ENCODE data around the gene TM2D3.

Gene TM2D3

GRCh38 chr15:101625184-101625583, 27.0 kb downstream of the TM2D3 start:
- no peaks in the 10 kb centered on the region for H4K20me1 ChIP-seq (ENCODE audit: insufficient read depth)
- peaks cover 31% of the 10 kb centered on the region for H3K4me1 ChIP-seq (ENCODE audit: low read depth, poor library complexity, severe bottlenecking)
- H3K27ac ChIP-seq, result no peak overlapping the region
- no peak overlapping the region for H3K4me2 ChIP-seq
- no peaks in the 10 kb centered on the region for H3K36me3 ChIP-seq (ENCODE audit: insufficient read depth)
- TF ChIP-seq CTCF (conservative IDR thresholded peaks at IDR 0.05; ENCODE audit: low read depth, low read length), result no peak
- H2AFZ ChIP-seq (ENCODE audit: low read depth), result no peak overlapping the region
- H3K4me3 ChIP-seq (IDR thresholded peaks at IDR 0.05; ENCODE audit: insufficient read depth, low read depth, low read length), result no peak overlapping the region
- H3K79me2 ChIP-seq (ENCODE audit: insufficient read depth, low read depth), result no peaks in the 10 kb centered on the region
- no peak overlapping the region for H3K9ac ChIP-seq
- H3K27me3 ChIP-seq (ENCODE audit: insufficient read depth, low read depth), result no peaks in the 10 kb centered on the region

DNA sequence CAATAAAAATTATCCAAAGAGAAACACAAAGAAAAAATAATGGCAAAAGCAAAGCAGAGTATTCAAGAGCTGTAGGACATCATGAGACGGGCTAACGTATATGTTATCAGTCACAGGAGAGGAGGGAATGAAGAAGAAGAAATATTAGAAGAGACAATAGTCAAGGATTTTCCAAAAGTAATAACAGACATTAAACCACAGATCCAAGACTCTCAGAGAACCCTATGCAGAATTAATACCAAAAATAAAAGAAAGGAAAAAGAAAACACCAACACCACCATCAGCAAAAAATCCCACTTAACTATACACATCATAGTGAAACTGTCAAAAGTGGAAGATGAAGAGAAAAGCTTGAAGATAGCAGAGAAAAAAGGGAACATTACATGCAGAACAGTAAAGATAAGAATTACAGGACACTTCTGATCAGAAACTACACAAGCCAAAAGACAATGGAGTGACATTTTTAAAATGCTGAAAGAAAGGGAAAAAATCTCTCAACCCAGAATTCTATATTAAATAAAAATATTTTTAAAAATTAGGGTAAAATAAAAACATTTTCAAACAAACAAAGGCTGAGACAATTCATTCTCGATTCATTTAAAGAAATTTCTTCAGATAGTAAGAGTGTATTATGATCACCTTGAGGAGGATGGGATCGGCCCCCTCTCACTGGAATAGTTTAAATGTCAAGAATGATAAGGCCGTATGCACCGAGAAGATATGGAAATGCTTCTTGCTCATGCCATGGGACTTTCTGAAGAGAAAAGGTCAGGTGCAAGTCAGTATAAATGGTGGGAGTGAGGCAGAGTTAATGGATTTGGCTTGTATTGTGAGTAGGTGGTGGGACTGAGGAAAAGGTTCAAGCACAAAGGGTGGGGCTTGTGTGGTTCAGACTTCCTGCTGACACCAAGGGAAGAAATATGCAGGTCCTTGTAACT, 28.5 kb downstream of the TM2D3 start:
- Histone ChIP-seq H3K27ac (no peak overlapping the region), H2AFZ (ENCODE audit: low read depth) (no peak overlapping the region), H3K4me3 (IDR thresholded peaks at IDR 0.05; ENCODE audit: insufficient read depth, low read depth, low read length) (no peak overlapping the region), H3K27me3 (ENCODE audit: insufficient read depth, low read depth) (no peaks in the 10 kb centered on the region), H4K20me1 (ENCODE audit: insufficient read depth) (no peaks in the 10 kb centered on the region), H3K4me1 (ENCODE audit: low read depth, poor library complexity, severe bottlenecking) (peaks cover 46% of the 10 kb centered on the region), H3K36me3 (ENCODE audit: insufficient read depth) (no peaks in the 10 kb centered on the region), H3K4me2 (no peak overlapping the region), H3K79me2 (ENCODE audit: insufficient read depth, low read depth) (no peaks in the 10 kb centered on the region), H3K9ac (no peak overlapping the region)
- no peak for TF ChIP-seq CTCF (conservative IDR thresholded peaks at IDR 0.05; ENCODE audit: low read depth, low read length)

DNA sequence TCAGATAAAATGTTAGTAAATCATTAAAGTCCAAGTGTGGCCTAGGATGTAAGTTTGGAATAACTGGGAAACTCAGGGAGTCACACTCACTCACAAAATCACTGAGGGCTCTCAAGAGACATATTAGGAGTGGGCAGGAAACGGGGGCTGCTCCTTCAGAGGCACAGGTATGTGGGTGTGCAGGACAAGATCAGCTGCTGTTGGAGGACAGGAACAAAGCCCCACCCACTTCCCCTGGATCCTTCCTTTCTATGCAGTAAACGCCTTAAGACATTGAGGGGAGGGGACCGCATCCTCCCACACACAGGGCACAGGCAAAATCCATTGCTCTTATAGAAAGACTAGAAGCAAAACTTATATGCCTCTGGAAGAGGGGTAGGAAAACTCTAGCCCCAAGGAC, 30.2 kb downstream of the TM2D3 start:
- Histone ChIP-seq H3K36me3 (ENCODE audit: insufficient read depth) (no peaks in the 10 kb centered on the region), H2AFZ (ENCODE audit: low read depth) (no peak overlapping the region), H4K20me1 (ENCODE audit: insufficient read depth) (no peaks in the 10 kb centered on the region), H3K27me3 (ENCODE audit: insufficient read depth, low read depth) (no peaks in the 10 kb centered on the region), H3K4me3 (IDR thresholded peaks at IDR 0.05; ENCODE audit: insufficient read depth, low read depth, low read length) (no peak overlapping the region), H3K9ac (no peak overlapping the region), H3K4me1 (ENCODE audit: low read depth, poor library complexity, severe bottlenecking) (peaks cover 52% of the 10 kb centered on the region), H3K4me2 (no peak overlapping the region), H3K27ac (no peak overlapping the region), H3K79me2 (ENCODE audit: insufficient read depth, low read depth) (no peaks in the 10 kb centered on the region)
- no peak for TF ChIP-seq CTCF (conservative IDR thresholded peaks at IDR 0.05; ENCODE audit: low read depth, low read length)

- Histone ChIP-seq H4K20me1 (ENCODE audit: insufficient read depth) (no peaks in the 10 kb centered on the region), H3K4me3 (IDR thresholded peaks at IDR 0.05; ENCODE audit: insufficient read depth, low read depth, low read length) (no peak overlapping the region), H3K9ac (peak overlapping the region; percentile 69), H3K27ac (peak overlapping the region; percentile 83), H3K4me1 (ENCODE audit: low read depth, poor library complexity, severe bottlenecking) (peaks cover 46% of the 10 kb centered on the region), H3K4me2 (peak overlapping the region; percentile 99), H2AFZ (ENCODE audit: low read depth) (peak overlapping the region; percentile 95), H3K79me2 (ENCODE audit: insufficient read depth, low read depth) (no peaks in the 10 kb centered on the region), H3K36me3 (ENCODE audit: insufficient read depth) (no peaks in the 10 kb centered on the region), H3K27me3 (ENCODE audit: insufficient read depth, low read depth) (no peaks in the 10 kb centered on the region)
- no peak for TF ChIP-seq CTCF (conservative IDR thresholded peaks at IDR 0.05; ENCODE audit: low read depth, low read length)
These were observed 31.5 kb downstream of the TM2D3 start for GRCh38 chr15:101620671-101621070.
